Measurements from ENCODE around the gene SLC22A23.

GRCh38 chr6:3390698-3391097 is 66.2 kb downstream of the SLC22A23 start:
- TF ChIP-seq CTCF (IDR thresholded peaks at IDR 0.05; ENCODE audit: low read depth, low read length, poor library complexity, severe bottlenecking): no peak
- TF ChIP-seq EZH2phosphoT487 (IDR thresholded peaks at IDR 0.05; ENCODE audit: borderline replicate concordance, low read length): no peak

All from DOHH2 (cell line).